GM21381 (cell line): ENCODE results near the gene PPEF1.
"Not testable (repeated sequence)": the region's sequence is repeated elsewhere in the genome, so short reads cannot be mapped to it uniquely, and the experiment has no call there.

Experiments used
- ATAC-seq: cut with Tn5 transposase; IDR thresholded peaks from one replicate; pipeline ENCODE4 v1.9.1; 2021; ENCODE audit warnings: mild to moderate bottlenecking, moderate library complexity; ENCODE audit not compliant: unreplicated experiment

Gene PPEF1

GRCh38 chrX:18793601-18794089, 86.2 kb downstream of the PPEF1 start:
- no peak for ATAC-seq

DNA sequence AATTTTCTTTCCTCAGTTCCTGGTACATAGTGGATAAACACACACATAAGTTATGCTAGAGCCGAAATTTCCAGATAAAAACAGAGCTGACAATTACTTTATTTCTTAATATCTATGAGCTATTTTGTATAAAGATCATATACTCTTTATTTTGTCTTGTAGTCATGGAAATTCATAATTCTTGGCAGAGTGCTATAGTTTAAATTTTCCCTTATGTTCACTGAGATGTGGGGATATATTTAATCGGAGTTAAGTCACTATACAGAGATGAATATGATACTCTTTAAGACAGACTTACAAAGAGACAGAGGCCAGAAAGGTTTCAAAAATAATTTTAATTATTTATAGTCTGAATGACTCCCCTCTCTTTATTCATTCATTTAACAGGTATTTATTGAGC, 89.7 kb downstream of the PPEF1 start:
- no peak for ATAC-seq

GRCh38 chrX:18799911-18800310, 92.5 kb downstream of the PPEF1 start:
- ATAC-seq: no peak

- no peak for ATAC-seq
These were observed 102.2 kb downstream of the PPEF1 start for GRCh38 chrX:18809641-18810040.

- ATAC-seq: no peak
These were observed 103.0 kb downstream of the PPEF1 start for GRCh38 chrX:18810416-18810815.

GRCh38 chrX:18825375-18825774, 117.9 kb downstream of the PPEF1 start:
- no peak for ATAC-seq

- ATAC-seq: no peak
These were observed 121.5 kb downstream of the PPEF1 start for GRCh38 chrX:18828832-18829404.

DNA sequence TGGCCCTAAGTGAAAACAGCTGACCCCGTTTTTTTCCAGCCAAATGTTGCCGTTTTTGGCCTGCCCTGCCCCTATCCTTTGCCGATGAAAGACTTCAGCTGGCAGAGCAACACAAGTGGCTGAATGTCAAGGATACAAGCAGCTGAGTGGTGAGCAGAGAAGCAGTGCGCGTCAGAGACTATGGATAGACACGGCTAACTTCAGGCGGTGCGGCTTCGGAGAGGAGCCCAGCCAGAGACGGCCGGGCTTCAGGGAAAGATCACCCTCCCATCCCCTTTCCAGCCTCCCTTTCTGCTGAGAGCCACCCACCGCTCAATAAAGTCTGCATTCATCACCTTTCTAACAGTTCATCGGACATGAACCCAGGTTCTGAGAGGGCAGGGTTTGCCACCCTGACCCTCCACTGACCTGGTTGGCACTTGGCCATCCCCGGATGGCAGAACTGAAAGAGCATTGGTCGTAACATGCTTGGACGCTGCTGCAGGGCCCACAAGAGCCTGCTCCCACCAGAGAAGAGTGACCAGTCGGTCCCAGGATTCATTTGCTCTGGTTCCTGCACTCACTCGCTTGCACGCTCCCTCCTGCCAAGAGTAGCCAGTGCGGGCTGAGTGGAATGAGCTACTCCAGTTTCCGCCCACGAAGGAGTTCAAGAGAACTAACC, 125.8 kb downstream of the PPEF1 start:
- ATAC-seq: no peak

DNA sequence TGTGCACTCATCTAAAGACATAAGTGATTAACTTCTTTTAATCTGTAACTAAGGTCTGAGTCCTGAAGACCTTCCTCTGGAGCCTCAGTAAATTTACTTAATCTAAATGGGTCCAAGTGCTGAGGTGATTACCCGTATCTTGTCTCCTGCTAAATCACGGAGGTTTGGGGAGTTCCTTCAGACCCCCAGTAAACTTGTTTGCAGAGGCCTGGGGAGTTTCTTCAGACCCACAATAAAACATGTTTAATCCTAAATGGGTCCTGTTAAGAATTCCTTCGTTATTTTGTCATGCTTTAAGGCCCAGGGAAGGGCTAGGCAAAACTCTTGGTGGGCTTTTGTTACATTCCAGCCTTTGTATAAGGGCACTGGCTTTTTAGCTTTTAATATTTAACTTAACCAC, 140.5 kb downstream of the PPEF1 start:
- ATAC-seq: not testable (repeated sequence)

GRCh38 chrX:18855919-18856644, 148.6 kb downstream of the PPEF1 start:
- peak; percentile 94 for ATAC-seq

GRCh38 chrX:18856645-18856997, 149.2 kb downstream of the PPEF1 start:
- ATAC-seq: no peak

DNA sequence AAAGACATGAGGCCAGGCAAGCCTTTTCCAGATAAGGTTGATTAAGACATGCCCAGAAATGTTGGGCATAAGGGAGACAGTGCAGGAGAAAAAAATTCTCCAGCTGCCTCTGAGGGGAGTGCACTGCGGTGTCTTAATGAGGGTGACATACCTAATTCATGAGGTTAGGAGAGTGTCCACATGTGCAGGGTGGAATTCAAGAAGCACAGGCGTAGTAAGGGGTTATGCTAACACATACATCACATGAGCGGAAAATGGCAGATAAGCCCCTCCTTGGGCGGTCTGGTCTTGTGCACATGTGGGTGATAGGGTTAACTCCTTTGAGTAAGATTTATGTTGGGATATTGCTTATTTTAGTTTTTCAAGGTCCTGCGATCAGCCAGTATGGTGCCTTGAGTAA, 154.1 kb downstream of the PPEF1 start:
- no peak for ATAC-seq

- ATAC-seq: no peak
These were observed 157.0 kb downstream of the PPEF1 start for GRCh38 chrX:18864390-18864920.

GRCh38 chrX:18871161-18871890, 163.9 kb downstream of the PPEF1 start:
- no peak for ATAC-seq

GRCh38 chrX:18871970-18872369, 164.5 kb downstream of the PPEF1 start:
- no peak for ATAC-seq

DNA sequence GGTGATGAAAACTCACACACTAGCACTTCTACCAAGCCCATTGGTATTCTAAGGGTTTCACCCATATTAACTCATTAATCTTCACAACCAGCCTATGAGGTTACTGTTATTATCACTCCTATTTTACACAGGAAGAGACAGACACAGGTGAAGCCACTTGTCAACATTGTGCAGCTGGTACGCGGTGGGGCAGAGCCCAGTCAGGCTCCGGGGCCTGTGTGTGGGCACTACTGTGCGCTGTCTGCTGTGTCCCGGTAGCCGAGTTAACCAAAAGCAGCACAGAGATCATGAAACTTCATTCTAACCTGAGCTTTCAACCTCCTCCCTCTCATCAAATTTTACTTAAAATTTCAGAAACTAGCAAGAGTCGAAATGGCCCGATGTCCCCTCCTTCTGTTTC, 165.2 kb downstream of the PPEF1 start:
- no peak for ATAC-seq

GRCh38 chrX:18873189-18873791, 165.8 kb downstream of the PPEF1 start:
- ATAC-seq: no peak

- ATAC-seq: no peak
These were observed 166.4 kb downstream of the PPEF1 start for GRCh38 chrX:18873836-18874235.

GRCh38 chrX:18874560-18875255, 167.3 kb downstream of the PPEF1 start:
- ATAC-seq: no peak

- ATAC-seq: no peak
These were observed 167.9 kb downstream of the PPEF1 start for GRCh38 chrX:18875256-18875878.
